Effector memory CD4-positive, alpha-beta T cell (primary cell): ENCODE measurements around the gene AMTN.
"Not testable (repeated sequence)": the region's sequence is repeated elsewhere in the genome, so short reads cannot be mapped to it uniquely, and the experiment has no call there.

Source experiments
- DNase-seq, 3 donors: peaks; one replicate each; pipeline ENCODE4 v3.0.0-alpha.2; 2020
- H3K27ac ChIP-seq: 2 replicates; pipeline ENCODE4 v1.7.0; 2013; ENCODE audit warnings: mild to moderate bottlenecking, low read length, moderate library complexity; ENCODE audit not compliant: insufficient read depth, poor library complexity, severe bottlenecking
- H3K27me3 ChIP-seq: replicated peaks from 2 replicates; pipeline ENCODE4 v1.7.0; 2013; ENCODE audit warnings: mild to moderate bottlenecking, low read length; ENCODE audit not compliant: insufficient read depth, control insufficient read depth, poor library complexity, severe bottlenecking
- H3K36me3 ChIP-seq: 2 replicates; pipeline ENCODE4 v1.7.0; 2013; ENCODE audit warnings: mild to moderate bottlenecking, low read length, moderate library complexity; ENCODE audit not compliant: control insufficient read depth, insufficient read depth
- H3K4me1 ChIP-seq: 2 replicates; pipeline ENCODE4 v1.7.0; 2013; ENCODE audit warnings: low read length, mild to moderate bottlenecking; ENCODE audit not compliant: control insufficient read depth, insufficient read depth, poor library complexity, severe bottlenecking
- H3K4me3 ChIP-seq: 2 replicates; pipeline ENCODE4 v1.7.0; 2013; ENCODE audit warnings: low read length, low read depth, mild to moderate bottlenecking; ENCODE audit not compliant: insufficient read depth, poor library complexity, severe bottlenecking
- H3K9me3 ChIP-seq: 2 replicates; pipeline ENCODE4 v1.7.0; 2013; ENCODE audit warnings: mild to moderate bottlenecking, low read length, moderate library complexity; ENCODE audit not compliant: control insufficient read depth

Gene AMTN

DNA sequence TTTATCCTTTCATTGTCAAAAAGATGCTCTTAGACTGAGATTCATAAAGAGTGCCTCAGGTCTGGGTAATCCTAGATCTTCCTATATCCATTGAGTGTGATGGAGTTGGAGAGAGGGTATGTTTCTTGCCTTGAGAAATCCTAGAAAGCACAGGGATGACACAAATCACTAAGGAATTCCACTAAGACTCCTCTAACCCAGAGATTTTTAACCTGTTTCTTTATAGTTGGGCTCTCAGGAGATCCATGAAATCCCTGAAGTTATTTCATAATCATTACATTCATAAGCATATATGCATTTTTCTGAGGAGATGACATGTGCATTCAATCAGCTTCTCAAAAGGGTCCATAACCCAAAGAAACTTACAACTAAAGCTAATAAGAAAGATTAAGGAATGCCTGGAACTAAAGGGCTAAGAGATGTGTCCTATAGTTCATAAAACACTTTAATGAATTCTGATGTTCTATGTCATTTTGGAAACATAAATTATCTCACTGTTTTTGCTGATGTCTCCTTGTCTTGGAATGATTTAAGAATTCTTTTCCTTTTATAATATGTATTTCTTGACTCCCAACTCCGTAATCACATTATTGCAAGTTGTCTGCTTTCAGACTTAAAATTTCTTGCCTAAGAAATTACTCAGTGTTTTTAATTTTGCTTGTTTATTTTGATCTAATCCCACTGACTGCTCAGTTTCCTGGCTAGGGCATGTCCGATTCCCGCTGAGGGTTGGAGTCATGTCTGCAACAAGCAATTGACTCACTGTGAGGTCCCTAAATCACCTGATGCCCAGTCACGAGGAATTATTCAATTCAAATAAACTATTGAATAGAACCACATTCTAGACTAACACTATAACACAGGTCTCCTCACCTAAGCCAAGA is 2.8 kb upstream of the AMTN start:
- H3K4me3 ChIP-seq, result no peak overlapping the region
- no peaks in the 10 kb centered on the region for H3K9me3 ChIP-seq
- no peak for DNase-seq
- H3K27me3 ChIP-seq, result no peaks in the 10 kb centered on the region
- no peaks in the 10 kb centered on the region for H3K36me3 ChIP-seq
- H3K27ac ChIP-seq, result no peak overlapping the region
- no peaks in the 10 kb centered on the region for H3K4me1 ChIP-seq

DNA sequence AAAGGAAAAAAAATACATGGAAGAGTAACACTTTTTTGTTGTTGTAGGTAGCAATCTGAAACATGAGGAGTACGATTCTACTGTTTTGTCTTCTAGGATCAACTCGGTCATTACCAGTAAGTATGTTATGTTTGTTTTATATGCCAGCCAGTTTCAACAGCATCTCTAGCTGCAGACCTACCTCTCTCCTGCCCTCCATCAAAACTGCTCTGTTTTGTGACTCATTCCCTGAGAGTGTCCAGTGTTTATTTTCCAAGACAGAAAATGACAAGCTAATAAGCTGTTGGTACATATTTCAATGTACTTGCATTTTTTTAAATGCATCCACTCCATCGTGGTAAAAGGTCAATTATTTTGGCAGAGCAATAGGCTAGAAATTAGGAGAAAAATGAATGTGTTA is 347 bp downstream of the AMTN start:
- no peak overlapping the region for H3K27ac ChIP-seq
- DNase-seq, result no peak
- no peaks in the 10 kb centered on the region for H3K9me3 ChIP-seq
- no peak overlapping the region for H3K4me3 ChIP-seq
- no peaks in the 10 kb centered on the region for H3K27me3 ChIP-seq
- H3K4me1 ChIP-seq, result no peaks in the 10 kb centered on the region
- no peaks in the 10 kb centered on the region for H3K36me3 ChIP-seq

DNA sequence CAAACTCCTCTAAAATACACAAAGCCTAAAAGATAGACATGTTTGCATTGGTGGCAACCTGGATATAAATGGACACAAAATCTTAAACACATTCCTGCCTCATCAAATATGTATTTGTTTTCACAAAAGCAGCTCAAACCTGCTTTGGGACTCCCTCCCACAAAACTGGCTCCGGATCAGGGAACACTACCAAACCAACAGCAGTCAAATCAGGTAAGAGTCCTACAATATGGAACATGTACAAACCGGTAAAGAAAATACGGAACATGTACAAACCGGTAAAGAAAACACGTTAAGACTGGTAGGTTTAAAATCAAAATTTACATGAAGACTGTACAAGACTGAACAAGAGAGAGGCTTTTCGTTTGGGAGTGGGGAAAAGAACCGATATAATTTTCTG is 4.3 kb downstream of the AMTN start:
- Histone ChIP-seq H3K9me3 (no peaks in the 10 kb centered on the region), H3K4me3 (no peak overlapping the region), H3K27me3 (no peaks in the 10 kb centered on the region), H3K4me1 (no peaks in the 10 kb centered on the region), H3K27ac (no peak overlapping the region), H3K36me3 (no peaks in the 10 kb centered on the region)
- DNase-seq, result no peak

DNA sequence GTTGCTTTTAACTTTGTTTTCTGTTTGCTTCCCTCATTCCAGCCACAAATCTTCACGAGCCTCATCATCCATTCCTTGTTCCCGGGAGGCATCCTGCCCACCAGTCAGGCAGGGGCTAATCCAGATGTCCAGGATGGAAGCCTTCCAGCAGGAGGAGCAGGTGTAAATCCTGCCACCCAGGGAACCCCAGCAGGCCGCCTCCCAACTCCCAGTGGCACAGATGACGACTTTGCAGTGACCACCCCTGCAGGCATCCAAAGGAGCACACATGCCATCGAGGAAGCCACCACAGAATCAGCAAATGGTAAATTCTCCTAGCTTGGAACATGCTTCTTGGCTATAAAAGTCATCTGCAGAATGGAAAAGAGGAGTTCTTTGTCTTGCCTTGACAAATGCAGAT is 12.6 kb downstream of the AMTN start:
- no peaks in the 10 kb centered on the region for H3K4me1 ChIP-seq
- H3K27me3 ChIP-seq, result no peaks in the 10 kb centered on the region
- H3K36me3 ChIP-seq, result no peaks in the 10 kb centered on the region
- DNase-seq, result no peak
- no peaks in the 10 kb centered on the region for H3K9me3 ChIP-seq
- H3K27ac ChIP-seq, result no peak overlapping the region
- no peak overlapping the region for H3K4me3 ChIP-seq

DNA sequence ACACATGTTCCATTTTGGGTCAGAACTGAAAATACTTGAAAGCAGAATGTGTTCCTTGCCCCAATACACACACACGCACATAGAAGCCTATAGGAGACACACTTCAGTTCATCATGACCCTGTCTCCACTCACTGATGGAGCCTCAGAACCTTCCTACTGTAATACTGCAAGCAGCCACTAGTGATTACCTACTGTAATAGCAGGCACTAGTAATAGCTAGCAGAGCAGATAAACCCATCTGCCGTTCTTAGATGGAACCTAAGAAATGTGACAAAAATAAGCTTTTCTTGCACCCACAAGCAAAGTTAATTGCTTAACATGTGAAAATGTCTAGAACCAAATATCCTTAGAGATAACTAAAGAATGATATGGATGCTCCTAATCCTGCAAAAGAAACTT is 13.6 kb downstream of the AMTN start:
- no peak overlapping the region for H3K4me3 ChIP-seq
- no peak for DNase-seq
- no peaks in the 10 kb centered on the region for H3K27me3 ChIP-seq
- H3K36me3 ChIP-seq, result no peaks in the 10 kb centered on the region
- H3K4me1 ChIP-seq, result no peaks in the 10 kb centered on the region
- no peaks in the 10 kb centered on the region for H3K9me3 ChIP-seq
- no peak overlapping the region for H3K27ac ChIP-seq

DNA sequence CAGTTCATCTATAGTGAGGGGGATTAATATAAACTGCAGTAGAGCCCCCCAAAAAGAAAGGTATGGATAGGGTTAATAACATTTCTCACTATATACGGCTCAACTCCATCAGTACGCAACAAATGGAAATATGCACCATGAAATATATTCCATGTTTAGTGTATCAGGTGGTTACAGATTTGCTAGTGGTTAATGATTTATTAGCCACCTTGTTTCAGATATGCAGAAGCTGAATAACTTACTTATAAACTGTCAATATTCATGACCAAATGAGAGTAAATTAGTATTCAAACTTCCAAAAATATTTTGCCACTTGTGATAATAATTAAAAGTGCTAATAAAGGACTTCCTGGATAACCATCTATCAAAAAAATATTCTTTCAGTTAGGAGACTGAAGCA is 14.8 kb downstream of the AMTN start:
- Histone ChIP-seq H3K9me3 (no peaks in the 10 kb centered on the region), H3K27ac (no peak overlapping the region), H3K4me1 (no peaks in the 10 kb centered on the region), H3K4me3 (no peak overlapping the region), H3K36me3 (no peaks in the 10 kb centered on the region), H3K27me3 (no peaks in the 10 kb centered on the region)
- DNase-seq, result no peak

DNA sequence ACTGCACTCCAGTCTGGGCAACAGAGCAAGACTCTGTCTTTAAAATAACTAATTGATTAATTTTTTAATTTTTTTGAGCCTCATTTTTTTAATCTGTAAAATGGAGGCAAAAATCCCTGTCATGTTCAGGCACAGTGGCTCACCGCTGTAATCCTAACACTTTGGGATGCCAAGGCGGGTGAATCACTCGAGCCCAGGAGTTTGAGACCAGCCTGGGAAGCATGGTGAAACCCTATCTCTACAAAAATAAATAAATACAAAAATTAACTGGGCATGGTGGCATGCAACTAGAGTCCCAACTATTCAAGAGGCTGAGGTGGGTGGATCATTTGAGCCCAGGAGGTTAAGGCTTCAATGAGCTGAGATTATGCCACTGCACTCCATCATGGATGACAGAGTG is 15.4 kb downstream of the AMTN start:
- H3K4me3 ChIP-seq, result no peak overlapping the region
- H3K27ac ChIP-seq, result no peak overlapping the region
- no peaks in the 10 kb centered on the region for H3K27me3 ChIP-seq
- H3K4me1 ChIP-seq, result no peaks in the 10 kb centered on the region
- no peaks in the 10 kb centered on the region for H3K36me3 ChIP-seq
- DNase-seq, result no peak
- no peaks in the 10 kb centered on the region for H3K9me3 ChIP-seq

DNA sequence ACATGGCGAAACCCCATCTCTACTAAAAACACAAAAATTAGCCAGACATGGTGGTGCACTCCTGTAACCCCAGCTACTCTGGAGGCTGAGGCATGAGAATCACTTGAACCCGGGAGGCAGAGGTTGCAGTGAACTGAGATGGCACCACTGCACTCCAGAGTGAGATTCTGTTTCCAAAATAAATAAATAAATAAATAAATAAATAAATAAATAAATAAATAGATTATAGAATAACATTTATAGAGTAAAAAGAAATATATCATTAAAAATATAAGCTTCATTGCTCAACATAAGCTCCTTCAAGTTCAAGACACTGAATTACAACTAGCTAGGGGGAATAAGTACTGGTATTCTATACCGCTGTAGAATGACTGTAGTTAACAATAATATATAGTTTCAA is 16.5 kb downstream of the AMTN start:
- not testable (repeated sequence) for H3K36me3 ChIP-seq

DNA sequence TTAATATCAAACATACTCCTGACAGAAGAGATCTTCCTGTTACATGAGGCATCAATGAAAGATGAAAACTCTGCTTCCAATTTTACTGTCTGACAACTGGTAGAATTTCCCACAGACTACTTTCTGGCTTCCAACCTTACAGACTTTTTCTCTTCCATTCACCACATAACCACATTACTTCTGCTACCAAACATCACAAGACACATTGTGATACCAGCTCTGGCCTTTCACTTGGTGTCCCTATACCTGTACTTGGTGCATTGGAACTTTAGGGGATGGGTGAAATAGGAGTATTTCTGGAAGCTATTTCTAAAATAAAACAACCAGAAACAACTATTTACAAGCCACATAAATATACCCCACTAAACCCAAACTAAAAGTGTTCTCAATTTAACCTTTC is 20.5 kb downstream of the AMTN start:
- Histone ChIP-seq H3K9me3 (no peaks in the 10 kb centered on the region), H3K27ac (no peak overlapping the region), H3K27me3 (no peaks in the 10 kb centered on the region), H3K4me1 (no peaks in the 10 kb centered on the region), H3K4me3 (no peak overlapping the region), H3K36me3 (no peaks in the 10 kb centered on the region)
- DNase-seq, result no peak

More for the DNA sequence above, 16.5 kb downstream of the AMTN start:
- H3K9me3 ChIP-seq, DNase-seq, H3K27ac ChIP-seq, H3K4me3 ChIP-seq, H3K4me1 ChIP-seq, H3K27me3 ChIP-seq: not testable (repeated sequence)

DNA sequence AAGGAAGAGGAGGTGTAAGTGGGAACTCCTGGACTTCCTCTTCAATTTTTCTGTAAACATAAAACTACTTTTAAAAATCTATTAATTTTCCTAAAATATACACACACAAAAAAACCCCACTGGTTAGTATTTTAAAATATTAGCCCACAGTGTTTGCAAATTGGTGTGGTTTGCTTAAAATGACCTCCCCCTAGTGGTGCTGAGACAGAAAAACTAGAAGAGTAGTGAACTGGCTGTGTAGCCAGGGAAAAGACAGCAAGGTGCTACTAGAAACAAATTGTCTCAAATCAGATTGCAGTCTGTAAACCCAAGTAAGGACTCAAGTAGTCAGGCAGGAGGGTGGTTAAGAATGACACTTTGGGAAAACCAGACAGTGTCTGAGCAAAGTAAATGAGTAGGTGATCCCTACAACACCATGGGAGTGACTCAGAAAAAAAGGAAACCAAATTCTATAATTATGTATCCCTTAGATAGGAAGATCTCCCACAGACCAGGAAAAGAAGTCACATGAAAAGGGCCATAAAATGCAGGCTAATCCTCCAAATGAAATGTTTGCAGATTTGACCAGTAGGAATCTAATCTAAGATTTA is 26.0 kb downstream of the AMTN start:
- Histone ChIP-seq H3K27ac (no peak overlapping the region), H3K27me3 (no peaks in the 10 kb centered on the region), H3K4me3 (no peak overlapping the region), H3K4me1 (no peaks in the 10 kb centered on the region), H3K9me3 (no peaks in the 10 kb centered on the region), H3K36me3 (no peaks in the 10 kb centered on the region)
- DNase-seq, result no peak
